GM20000 (cell line): ENCODE results near the gene DPF3.

Experiments
- DNase-seq: peaks from one replicate; pipeline ENCODE4 v3.0.0; 2012; ENCODE audit warnings: low spot score
- TF ChIP-seq, protein P1 (sequence below): IDR thresholded peaks from 2 replicates; pipeline ENCODE4 v1.5.1; 2012; ENCODE audit warnings: mild to moderate bottlenecking, control low read depth; ENCODE audit errors: extremely low read depth, missing control alignments

Gene DPF3

DNA sequence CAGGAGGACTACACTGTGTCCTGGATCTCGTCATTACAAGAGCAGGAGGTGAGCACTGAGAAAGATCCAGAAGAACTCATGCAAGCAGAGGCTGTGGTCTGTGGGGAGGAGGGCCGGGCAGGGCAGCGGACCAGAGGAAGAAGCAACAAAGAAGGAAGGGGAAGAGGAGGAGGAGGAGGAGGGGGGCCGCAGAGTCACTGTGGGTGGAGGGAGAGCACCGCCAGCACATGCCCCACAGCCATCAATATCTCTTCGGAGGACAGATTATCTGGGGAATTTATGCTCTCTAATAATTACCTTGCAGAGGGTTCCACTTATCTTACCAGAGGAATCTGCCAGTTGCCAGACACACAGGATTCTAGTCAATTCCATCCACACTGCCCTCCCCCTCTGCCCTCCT, 105.6 kb downstream of the DPF3 start:
- TF ChIP-seq, protein P1, sequence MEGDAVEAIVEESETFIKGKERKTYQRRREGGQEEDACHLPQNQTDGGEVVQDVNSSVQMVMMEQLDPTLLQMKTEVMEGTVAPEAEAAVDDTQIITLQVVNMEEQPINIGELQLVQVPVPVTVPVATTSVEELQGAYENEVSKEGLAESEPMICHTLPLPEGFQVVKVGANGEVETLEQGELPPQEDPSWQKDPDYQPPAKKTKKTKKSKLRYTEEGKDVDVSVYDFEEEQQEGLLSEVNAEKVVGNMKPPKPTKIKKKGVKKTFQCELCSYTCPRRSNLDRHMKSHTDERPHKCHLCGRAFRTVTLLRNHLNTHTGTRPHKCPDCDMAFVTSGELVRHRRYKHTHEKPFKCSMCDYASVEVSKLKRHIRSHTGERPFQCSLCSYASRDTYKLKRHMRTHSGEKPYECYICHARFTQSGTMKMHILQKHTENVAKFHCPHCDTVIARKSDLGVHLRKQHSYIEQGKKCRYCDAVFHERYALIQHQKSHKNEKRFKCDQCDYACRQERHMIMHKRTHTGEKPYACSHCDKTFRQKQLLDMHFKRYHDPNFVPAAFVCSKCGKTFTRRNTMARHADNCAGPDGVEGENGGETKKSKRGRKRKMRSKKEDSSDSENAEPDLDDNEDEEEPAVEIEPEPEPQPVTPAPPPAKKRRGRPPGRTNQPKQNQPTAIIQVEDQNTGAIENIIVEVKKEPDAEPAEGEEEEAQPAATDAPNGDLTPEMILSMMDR = no peak
- no peak for DNase-seq

DNA sequence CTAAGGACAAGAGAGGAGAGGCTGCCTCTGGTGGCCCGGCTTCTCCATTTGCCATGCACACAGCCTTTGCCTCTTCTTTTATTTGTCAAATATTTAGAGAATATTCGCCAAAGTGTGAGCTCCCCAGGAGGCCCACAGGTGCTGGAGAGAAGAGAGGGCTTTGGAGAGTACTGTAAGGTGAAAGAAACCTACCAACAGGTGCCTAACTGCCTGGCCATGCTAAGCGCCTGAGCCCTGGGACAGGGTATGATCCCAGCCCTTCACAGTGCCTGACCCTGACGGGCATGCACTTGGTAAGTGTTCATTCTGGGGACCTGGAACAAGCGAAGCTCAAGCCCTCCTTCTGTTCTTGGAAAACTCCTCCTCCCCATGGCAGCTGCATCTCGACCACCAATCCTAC, 106.1 kb downstream of the DPF3 start:
- TF ChIP-seq, protein P1 = no peak
- no peak for DNase-seq

DNA sequence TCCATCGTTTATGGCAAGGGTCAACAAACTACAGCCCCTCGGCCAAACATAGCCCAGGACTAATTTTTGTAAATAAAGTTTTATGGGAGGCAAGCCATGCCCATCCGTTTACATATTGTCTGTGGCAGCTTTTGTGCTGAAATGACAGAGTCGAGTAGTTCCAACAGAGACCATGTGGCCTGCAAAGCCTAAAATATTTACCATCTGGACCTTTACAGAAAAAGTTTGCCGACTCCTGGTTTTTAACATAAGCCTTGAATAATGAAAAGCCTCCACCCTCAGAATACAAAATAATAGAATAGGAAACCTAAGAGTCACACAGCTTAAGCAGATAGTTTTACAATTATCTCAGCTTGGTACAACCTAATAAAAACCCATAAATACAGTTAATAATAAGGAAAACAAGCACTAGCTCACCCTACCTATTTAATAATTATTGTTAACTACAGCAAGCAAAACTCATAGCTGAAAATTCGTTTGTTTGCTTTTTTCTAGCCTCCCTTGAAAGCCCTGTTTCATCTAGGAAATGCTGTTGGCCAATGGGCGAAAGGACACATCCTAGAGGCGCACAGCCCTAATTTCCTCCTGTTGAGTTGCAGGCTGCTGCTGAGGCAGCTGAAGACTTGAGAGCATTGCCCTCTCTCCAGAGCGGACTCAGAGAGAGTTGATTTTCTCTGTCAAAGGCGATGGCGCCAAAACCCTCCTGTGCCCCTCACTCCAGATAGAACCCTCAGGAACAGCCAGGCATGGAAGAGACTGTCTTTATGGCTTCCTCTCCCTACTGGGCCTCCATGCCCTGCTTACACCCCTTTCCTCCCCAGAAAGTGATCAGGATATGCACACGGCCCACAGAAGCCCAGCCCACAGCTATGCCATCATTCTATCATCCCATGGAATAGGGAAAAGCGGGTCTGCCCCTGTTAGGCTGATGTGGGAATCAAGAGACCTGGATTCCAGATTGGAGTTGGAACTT, 107.2 kb downstream of the DPF3 start:
- DNase-seq = no peak
- TF ChIP-seq, protein P1 = no peak

DNA sequence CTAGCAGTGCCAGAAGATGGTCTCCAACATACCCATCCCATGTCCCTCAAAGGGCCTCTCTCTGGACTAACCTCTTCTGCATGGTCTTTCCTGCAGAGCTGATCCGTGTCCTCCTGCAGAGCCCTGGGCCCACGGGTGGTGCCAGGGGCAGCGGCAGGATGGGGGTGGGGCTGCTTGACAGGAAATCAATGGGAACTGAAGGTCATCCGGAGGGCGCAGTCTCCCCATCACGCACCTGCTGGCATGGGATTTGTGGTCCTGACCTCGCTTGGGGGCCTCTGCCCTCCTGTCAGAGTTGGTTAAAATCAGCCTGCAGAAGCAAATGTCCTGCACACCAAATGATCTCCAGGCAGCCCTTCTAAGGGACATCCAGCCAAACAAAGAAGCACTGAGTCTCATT, 110.2 kb downstream of the DPF3 start:
- TF ChIP-seq, protein P1 = no peak
- no peak for DNase-seq

DNA sequence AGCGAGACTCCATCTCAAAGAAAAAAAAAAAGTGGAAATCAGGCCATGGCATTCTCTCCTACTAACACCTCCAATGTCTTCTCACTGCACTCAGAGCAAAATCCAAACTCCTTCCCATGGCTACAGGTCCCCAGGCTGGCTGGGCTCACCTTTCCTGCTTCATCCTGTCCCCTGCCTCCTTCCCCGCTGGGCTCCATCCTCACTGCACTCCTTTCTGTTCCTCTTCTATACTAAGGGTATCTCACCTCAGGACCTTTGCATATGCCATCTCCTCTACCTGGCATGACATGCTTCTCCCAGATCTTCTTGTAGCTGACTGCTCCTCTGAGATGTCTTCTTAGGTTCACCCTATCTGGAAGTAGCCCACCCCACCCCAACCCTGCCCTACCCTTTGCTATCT, 111.1 kb downstream of the DPF3 start:
- DNase-seq = no peak
- TF ChIP-seq, protein P1 = no peak

DNA sequence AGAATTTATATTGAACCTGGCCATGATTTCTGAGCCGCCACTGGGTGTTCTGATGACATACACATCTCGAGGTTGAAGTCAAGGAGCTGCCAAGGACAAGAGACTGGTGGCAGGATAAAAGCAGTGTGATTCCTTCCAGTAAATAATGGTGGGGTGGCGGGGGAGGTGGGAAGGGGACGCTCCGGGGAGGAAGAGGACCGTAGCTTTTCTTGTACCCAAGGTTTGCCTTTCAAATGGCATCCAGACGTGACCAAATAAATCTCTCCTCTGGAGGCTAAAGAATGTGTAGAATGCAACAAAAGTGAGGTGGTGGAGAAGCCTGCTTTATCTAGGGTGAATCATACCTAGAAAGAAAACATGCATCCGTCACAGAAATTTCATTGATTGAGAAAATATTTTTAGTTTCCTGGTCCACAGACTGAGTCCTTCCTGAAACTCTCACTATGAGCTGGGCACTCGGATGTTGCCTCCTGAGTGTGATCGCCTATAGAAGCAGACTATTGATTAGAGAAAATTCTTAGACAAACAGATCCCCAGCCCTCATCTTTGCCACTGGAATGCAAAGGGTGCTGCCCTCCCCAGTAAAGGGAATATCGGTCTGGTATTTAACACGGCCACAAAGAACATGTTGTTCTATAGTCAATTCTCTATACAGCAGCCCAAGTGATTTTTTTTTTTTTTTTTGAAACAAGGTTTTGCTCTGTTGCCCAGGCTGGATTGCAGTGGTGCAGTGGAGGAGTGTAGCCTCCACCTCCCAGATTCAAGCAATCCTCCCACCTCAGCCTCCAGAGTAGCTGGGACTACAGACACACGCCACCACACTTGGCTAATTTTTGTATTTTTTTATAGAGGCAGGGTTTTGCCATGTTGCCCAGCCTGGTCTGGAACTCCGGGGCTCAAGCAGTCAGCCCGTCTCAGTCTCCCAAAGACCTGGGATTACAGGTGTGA, 112.1 kb downstream of the DPF3 start:
- no peak for DNase-seq

More for the DNA sequence above, 112.1 kb downstream of the DPF3 start:
- TF ChIP-seq, protein P1 = no peak
